Mesenchymal stem cell (in vitro differentiated cells and primary cell): ENCODE measurements around the gene ERBB2.

Experiments used
- DNase-seq: peaks from one replicate; pipeline ENCODE4 v3.0.0-alpha.2; 2013
- H2AFZ ChIP-seq: one replicate; pipeline ENCODE4 v1.6.1; 2013; ENCODE audit warnings: low read depth, mild to moderate bottlenecking, control low read depth, inconsistent platforms, low read length, moderate library complexity
- H2AK5ac ChIP-seq: 2 replicates; pipeline ENCODE4 v1.6.1; 2013; ENCODE audit warnings: low read length, moderate library complexity, mild to moderate bottlenecking, inconsistent platforms; ENCODE audit not compliant: severe bottlenecking
- H2BK120ac ChIP-seq: one replicate; pipeline ENCODE4 v1.6.1; 2013; ENCODE audit warnings: low read depth, mild to moderate bottlenecking, inconsistent platforms, low read length, moderate library complexity
- H2BK12ac ChIP-seq, 2 experiments: one replicate each; pipeline ENCODE4 v1.6.1; 2013; ENCODE audit warnings: inconsistent platforms in 2 of 2, low read length in 2 of 2, mild to moderate bottlenecking in 2 of 2, moderate library complexity in 2 of 2, control low read depth in 1 of 2
- H2BK15ac ChIP-seq: one replicate; pipeline ENCODE4 v1.6.1; 2013; ENCODE audit warnings: mild to moderate bottlenecking, low read depth, inconsistent platforms; ENCODE audit not compliant: poor library complexity, severe bottlenecking
- H2BK5ac ChIP-seq: 2 replicates; pipeline ENCODE4 v1.6.1; 2013; ENCODE audit warnings: low read depth, mild to moderate bottlenecking, low read length, control low read depth, inconsistent platforms; ENCODE audit not compliant: poor library complexity, severe bottlenecking
- H3K14ac ChIP-seq, 2 experiments: one replicate each; pipeline ENCODE4 v1.6.1; 2013; ENCODE audit warnings: inconsistent platforms in 2 of 2, low read length in 2 of 2, control low read depth in 1 of 2, mild to moderate bottlenecking in 1 of 2, moderate library complexity in 1 of 2
- H3K18ac ChIP-seq, 2 experiments: one replicate each; pipeline ENCODE4 v1.6.1; 2013; ENCODE audit warnings: inconsistent platforms in 2 of 2, low read length in 2 of 2, control low read depth in 1 of 2, low read depth in 1 of 2, mild to moderate bottlenecking in 1 of 2
- H3K23ac ChIP-seq, 2 experiments: one replicate each; pipeline ENCODE4 v1.6.1; 2013; ENCODE audit warnings: inconsistent platforms in 2 of 2, low read length in 2 of 2, mild to moderate bottlenecking in 2 of 2, moderate library complexity in 2 of 2, control low read depth in 1 of 2
- H3K27ac ChIP-seq: 2 replicates; pipeline ENCODE4 v1.5.1; 2013; ENCODE audit warnings: mild to moderate bottlenecking, moderate library complexity, low read length, control low read depth, inconsistent platforms; ENCODE audit not compliant: poor library complexity, severe bottlenecking
- H3K27me3 ChIP-seq, 2 experiments: 2 replicates each; pipeline versions ENCODE4 v1.6.1 to v1.7.0; 2013; ENCODE audit warnings: low read length in 2 of 2, mild to moderate bottlenecking in 2 of 2, moderate library complexity in 2 of 2, control low read depth in 1 of 2, inconsistent platforms in 1 of 2; ENCODE audit not compliant: control insufficient read depth in 1 of 2, insufficient read depth in 1 of 2
- H3K36me3 ChIP-seq, 2 experiments: 2 replicates each; pipeline versions ENCODE4 v1.6.1 to v1.7.0; 2013; ENCODE audit warnings: low read length in 2 of 2, control low read depth in 1 of 2, inconsistent platforms in 1 of 2, low read depth in 1 of 2, mild to moderate bottlenecking in 1 of 2; ENCODE audit not compliant: insufficient read depth in 2 of 2, control insufficient read depth in 1 of 2
- H3K4ac ChIP-seq, 2 experiments: one replicate each; pipeline ENCODE4 v1.6.1; 2013; ENCODE audit warnings: inconsistent platforms in 2 of 2, low read length in 2 of 2, mild to moderate bottlenecking in 2 of 2, moderate library complexity in 2 of 2, control low read depth in 1 of 2, low read depth in 1 of 2
- H3K4me1 ChIP-seq: 2 replicates; pipeline ENCODE4 v1.6.1; 2013; ENCODE audit warnings: low read depth, low read length, control low read depth; ENCODE audit not compliant: control insufficient read depth, insufficient read depth
- H3K4me2 ChIP-seq: 2 replicates; pipeline ENCODE4 v1.6.1; 2013; ENCODE audit warnings: low read length, mild to moderate bottlenecking, inconsistent platforms; ENCODE audit not compliant: poor library complexity, severe bottlenecking
- H3K4me3 ChIP-seq, 2 experiments: 2 replicates each; pipeline versions ENCODE4 v1.5.1 to v1.7.0; 2013; ENCODE audit warnings: low read length in 2 of 2, mild to moderate bottlenecking in 2 of 2, control low read depth in 1 of 2, low read depth in 1 of 2; ENCODE audit not compliant: insufficient read depth in 1 of 2
- H3K79me1 ChIP-seq: replicated peaks from 2 replicates; pipeline ENCODE4 v1.6.1; 2013; ENCODE audit warnings: mild to moderate bottlenecking, control low read depth, low read length, inconsistent platforms; ENCODE audit not compliant: poor library complexity, severe bottlenecking
- H3K9ac ChIP-seq: 2 replicates; pipeline ENCODE4 v1.7.0; 2013; ENCODE audit warnings: mild to moderate bottlenecking, low read length, moderate library complexity
- H3K9me3 ChIP-seq: 2 replicates; pipeline ENCODE4 v1.7.0; 2013; ENCODE audit warnings: mild to moderate bottlenecking, low read length; ENCODE audit not compliant: control insufficient read depth
- H4K8ac ChIP-seq: one replicate; pipeline ENCODE4 v1.6.1; 2013; ENCODE audit warnings: inconsistent platforms, mild to moderate bottlenecking, low read length, moderate library complexity
- H4K91ac ChIP-seq: one replicate; pipeline ENCODE4 v1.6.1; 2013; ENCODE audit warnings: mild to moderate bottlenecking, low read length, inconsistent platforms
- WGBS: methylation state at CpG from one replicate; pipeline ENCODE4 v1.1.7; 2013; ENCODE audit warnings: mixed read lengths; 5-methylcytosine and 5-hydroxymethylcytosine counted together

ERBB2 gene

DNA sequence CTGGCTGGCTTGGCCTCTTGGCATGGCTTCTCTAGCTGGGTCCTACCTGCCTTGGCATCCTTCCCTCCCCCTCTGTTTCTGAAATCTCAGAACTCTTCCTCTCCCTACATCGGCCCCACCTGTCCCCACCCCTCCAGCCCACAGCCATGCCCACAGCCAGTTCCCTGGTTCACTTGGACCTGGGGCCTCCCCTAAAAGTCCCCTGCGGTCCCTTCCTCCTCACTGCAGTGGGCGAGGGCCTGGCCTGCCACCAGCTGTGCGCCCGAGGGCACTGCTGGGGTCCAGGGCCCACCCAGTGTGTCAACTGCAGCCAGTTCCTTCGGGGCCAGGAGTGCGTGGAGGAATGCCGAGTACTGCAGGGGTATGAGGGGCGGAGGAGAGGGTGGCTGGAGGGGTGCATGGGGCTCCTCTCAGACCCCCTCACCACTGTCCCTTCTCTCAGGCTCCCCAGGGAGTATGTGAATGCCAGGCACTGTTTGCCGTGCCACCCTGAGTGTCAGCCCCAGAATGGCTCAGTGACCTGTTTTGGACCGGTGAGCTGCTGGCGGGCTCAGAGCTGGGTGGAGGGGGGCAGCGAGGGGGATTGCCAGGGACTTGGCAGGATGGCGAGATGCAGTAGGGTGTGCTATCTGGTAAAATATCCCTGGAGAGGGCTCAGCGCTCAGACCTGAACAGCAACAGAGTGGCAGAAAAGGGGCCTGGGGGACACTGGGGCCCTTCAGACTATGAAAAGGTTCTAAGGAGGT is 16.4 kb downstream of the ERBB2 start:
- H2AK5ac ChIP-seq: peak overlapping the region; percentile 18
- 99% methylated on average over 12 of the region's 15 CpGs for WGBS
- no peak overlapping the region for H2BK12ac ChIP-seq

DNA sequence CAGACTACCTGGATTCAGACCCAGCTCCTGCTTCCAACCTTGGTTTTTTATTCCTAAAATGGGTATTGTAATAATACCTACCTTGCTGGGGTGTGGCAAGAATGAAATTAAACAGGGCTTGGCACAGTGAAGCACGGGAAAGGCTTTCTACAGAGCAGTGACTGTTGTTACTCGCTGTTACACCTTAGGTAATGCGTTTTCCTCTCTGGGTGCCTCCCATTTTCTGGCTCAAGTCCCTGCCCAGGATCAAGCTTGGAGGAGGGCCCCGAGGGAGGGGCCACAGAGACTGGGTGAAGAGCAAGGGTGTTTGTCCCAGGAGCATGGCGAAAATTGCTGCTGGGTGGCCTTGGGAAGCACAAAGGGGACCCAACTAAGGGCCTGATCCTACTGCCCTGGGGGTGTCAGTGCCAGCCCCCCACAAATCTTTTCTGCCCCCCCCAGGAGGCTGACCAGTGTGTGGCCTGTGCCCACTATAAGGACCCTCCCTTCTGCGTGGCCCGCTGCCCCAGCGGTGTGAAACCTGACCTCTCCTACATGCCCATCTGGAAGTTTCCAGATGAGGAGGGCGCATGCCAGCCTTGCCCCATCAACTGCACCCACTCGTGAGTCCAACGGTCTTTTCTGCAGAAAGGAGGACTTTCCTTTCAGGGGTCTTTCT is 17.1 kb downstream of the ERBB2 start:
- Histone ChIP-seq H2BK5ac (no peak overlapping the region), H3K4me3 (no peak overlapping the region), H3K4me2 (no peak overlapping the region), H3K18ac (no peak overlapping the region), H3K9me3 (no peaks in the 10 kb centered on the region), H3K36me3 (peaks cover 61 to 67% of the 10 kb centered on the region in 2 experiments), H3K79me1 (peaks cover 23% of the 10 kb centered on the region), H2BK12ac (no peak overlapping the region), H3K27me3 (no peaks in the 10 kb centered on the region), H2BK120ac (no peak overlapping the region), H3K9ac (no peak overlapping the region), H3K4me1 (peaks cover 5% of the 10 kb centered on the region), H2AK5ac (no peak overlapping the region), H4K8ac (no peak overlapping the region), H4K91ac (no peak overlapping the region), H3K27ac (no peak overlapping the region), H2BK15ac (no peak overlapping the region), H3K4ac (no peak overlapping the region), H3K23ac (no peak overlapping the region), H2AFZ (no peak overlapping the region), H3K14ac (no peak overlapping the region)
- no peak for DNase-seq
- 94% methylated on average over 11 of the region's 11 CpGs for WGBS

More for the DNA sequence above, 16.4 kb downstream of the ERBB2 start:
- Histone ChIP-seq H3K27ac (no peak overlapping the region), H3K18ac (no peak overlapping the region), H3K79me1 (peaks cover 25% of the 10 kb centered on the region), H2AFZ (no peak overlapping the region), H4K91ac (no peak overlapping the region), H3K23ac (no peak overlapping the region), H3K14ac (no peak overlapping the region), H3K9me3 (no peaks in the 10 kb centered on the region), H3K4me2 (no peak overlapping the region), H3K4me3 (no peak overlapping the region), H3K36me3 (peaks cover 68 to 72% of the 10 kb centered on the region in 2 experiments), H2BK120ac (no peak overlapping the region), H2BK5ac (no peak overlapping the region), H3K4me1 (peaks cover 5% of the 10 kb centered on the region), H4K8ac (no peak overlapping the region), H3K27me3 (no peaks in the 10 kb centered on the region), H3K4ac (no peak overlapping the region), H2BK15ac (no peak overlapping the region), H3K9ac (no peak overlapping the region)
- no peak for DNase-seq

DNA sequence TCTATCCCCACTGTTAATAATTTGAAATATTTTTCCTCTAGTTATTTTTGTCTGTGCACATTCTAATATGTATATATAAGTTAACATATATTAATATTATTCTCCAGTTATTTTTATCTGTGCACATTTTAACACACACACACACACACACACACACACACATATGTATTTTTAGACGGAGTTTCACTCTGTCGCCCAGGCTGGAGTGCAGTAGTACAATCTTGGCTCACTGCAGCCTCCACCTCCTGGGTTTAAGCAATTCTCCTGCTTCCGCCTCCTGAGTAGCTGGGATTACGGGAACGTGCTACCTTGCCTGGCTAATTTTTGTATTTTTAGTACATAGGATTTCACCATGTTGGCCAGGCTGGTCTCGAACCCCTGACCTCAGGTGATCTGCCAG is 17.8 kb downstream of the ERBB2 start:
- H4K8ac ChIP-seq: no peak overlapping the region
- no peak overlapping the region for H3K23ac ChIP-seq
- H3K27ac ChIP-seq: no peak overlapping the region
- no peak for DNase-seq
- H2AK5ac ChIP-seq: no peak overlapping the region
- H2BK12ac ChIP-seq: no peak overlapping the region
- no peak overlapping the region for H3K4ac ChIP-seq
- H3K36me3 ChIP-seq: peaks cover 61 to 67% of the 10 kb centered on the region in 2 experiments
- no peaks in the 10 kb centered on the region for H3K9me3 ChIP-seq
- H3K9ac ChIP-seq: no peak overlapping the region
- no peak overlapping the region for H3K4me3 ChIP-seq
- no peak overlapping the region for H3K4me2 ChIP-seq
- no peak overlapping the region for H3K14ac ChIP-seq
- 97% methylated on average over 5 of the region's 6 CpGs for WGBS
- no peaks in the 10 kb centered on the region for H3K27me3 ChIP-seq
- no peak overlapping the region for H4K91ac ChIP-seq
- H2AFZ ChIP-seq: no peak overlapping the region
- H2BK5ac ChIP-seq: no peak overlapping the region
- no peak overlapping the region for H2BK15ac ChIP-seq
- H3K18ac ChIP-seq: no peak overlapping the region
- peaks cover 5% of the 10 kb centered on the region for H3K4me1 ChIP-seq
- no peak overlapping the region for H2BK120ac ChIP-seq
- H3K79me1 ChIP-seq: peaks cover 20% of the 10 kb centered on the region

DNA sequence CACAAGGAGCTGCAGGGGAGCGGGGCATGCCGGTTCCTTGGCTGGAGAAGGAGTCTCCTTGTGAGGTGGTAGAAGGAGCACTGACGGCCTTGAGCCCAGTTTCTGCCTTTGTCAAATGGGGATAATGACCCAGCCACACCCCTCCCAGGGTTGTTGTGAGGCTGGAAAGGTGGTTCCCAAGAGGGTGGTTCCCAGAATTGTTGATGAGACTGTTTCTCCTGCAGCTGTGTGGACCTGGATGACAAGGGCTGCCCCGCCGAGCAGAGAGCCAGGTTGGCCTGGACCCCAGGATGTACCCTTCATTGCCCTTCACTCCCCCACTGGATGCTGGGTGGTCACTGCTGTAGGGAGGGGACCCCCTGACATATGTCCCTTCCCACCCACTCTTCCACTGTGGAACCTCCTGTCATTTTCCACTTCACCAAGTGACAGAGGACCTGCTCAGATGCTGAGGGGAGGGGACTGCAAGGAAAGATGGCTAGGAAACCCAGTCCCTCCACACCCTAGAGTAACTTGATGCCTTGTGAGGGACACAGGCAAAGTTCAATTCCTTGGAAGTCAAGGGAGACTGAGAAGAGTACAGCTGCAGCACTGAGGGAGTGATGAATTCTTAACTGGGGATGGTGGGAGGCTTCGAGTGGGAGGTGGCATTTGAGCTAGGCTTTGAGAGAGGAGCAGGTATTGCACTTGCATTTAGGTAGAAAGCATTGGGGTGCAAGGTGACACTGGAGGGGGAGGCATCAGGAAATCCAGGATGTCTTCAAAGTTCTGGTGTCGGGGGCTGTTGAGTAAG is 19.9 kb downstream of the ERBB2 start:
- no peak overlapping the region for H3K4me2 ChIP-seq
- no peaks in the 10 kb centered on the region for H3K27me3 ChIP-seq
- no peak overlapping the region for H2BK120ac ChIP-seq
- peaks cover 5% of the 10 kb centered on the region for H3K4me1 ChIP-seq
- no peak overlapping the region for H3K14ac ChIP-seq
- WGBS: 92% methylated on average over 5 of the region's 7 CpGs
- H3K23ac ChIP-seq: no peak overlapping the region
- no peak overlapping the region for H2BK15ac ChIP-seq
- no peak overlapping the region for H3K27ac ChIP-seq
- no peak overlapping the region for H2AFZ ChIP-seq
- H3K79me1 ChIP-seq: peaks cover 18% of the 10 kb centered on the region
- no peaks in the 10 kb centered on the region for H3K9me3 ChIP-seq
- H2BK5ac ChIP-seq: no peak overlapping the region
- no peak overlapping the region for H4K8ac ChIP-seq
- H2BK12ac ChIP-seq: no peak overlapping the region
- H3K18ac ChIP-seq: no peak overlapping the region
- H4K91ac ChIP-seq: no peak overlapping the region
- no peak overlapping the region for H3K9ac ChIP-seq
- peaks cover 58 to 74% of the 10 kb centered on the region in 2 experiments for H3K36me3 ChIP-seq
- no peak overlapping the region for H3K4me3 ChIP-seq
- H2AK5ac ChIP-seq: no peak overlapping the region
- no peak overlapping the region for H3K4ac ChIP-seq
- no peak for DNase-seq
